ENCODE measurements around the gene DLX3. TPM values are rescaled to one million over a fixed set of nuclear protein-coding genes. Genes with fewer than 3 reads are reported as not detected.
A peak's percentile ranks its signal among the peaks of the same experiment; 100 is the strongest.
"Not testable (repeated sequence)": the region's sequence is repeated elsewhere in the genome, so short reads cannot be mapped to it uniquely, and the experiment has no call there.

DLX3 gene
- 1 to 10 TPM; 1.8 to 2.4 (median 2.1) TPM for total RNA-seq

- Histone ChIP-seq H3K27ac (no peak within 1 kb of the TSS), H3K4me3 (replicated peaks in 1 of 3) (peak within 1 kb of the TSS in 2 of 3 donors; percentile 34 to 46), H3K4me1 (peaks cover 26 to 51% of the 10 kb centered on the region in 2 donors), H3K9me3 (no peaks in the 10 kb centered on the region), H3K36me3 (no peaks in the 10 kb centered on the region), H3K27me3 (no peaks in the 10 kb centered on the region)
- peak; percentile 92 to 94 for DNase-seq
- intact Hi-C loops (cut with DNase I): loop anchor here (5.0 to 10.0 kb wide), 3 partner anchors 113 to 428 kb away; no protein-coding TSS in a partner anchor
- peak; percentile 89 to 98 for TF ChIP-seq POLR2A (IDR thresholded peaks at IDR 0.05)
- TF ChIP-seq CTCF (IDR thresholded peaks at IDR 0.05): no peak
- 5% methylated on average over 26 to 29 of the region's 29 CpGs for WGBS, 2 donors
Measured at GRCh38 chr17:49995055-49995738, at the start of gene DLX3. DLX3 (minus strand) TSS chr17:49995224; CDS start chr17:49994998, 226 bp downstream.

- no peak overlapping the region for H3K4me3 ChIP-seq (replicated peaks in 1 of 3)
- H3K27ac ChIP-seq: no peak overlapping the region
- no peaks in the 10 kb centered on the region for H3K36me3 ChIP-seq
- no peak for DNase-seq
- H3K4me1 ChIP-seq: peaks cover 8 to 39% of the 10 kb centered on the region in 2 donors
- no peaks in the 10 kb centered on the region for H3K27me3 ChIP-seq
- 80 to 95% methylated on average over 3 to 5 of the region's 5 CpGs for WGBS, 2 donors
- H3K9me3 ChIP-seq: no peaks in the 10 kb centered on the region
- TF ChIP-seq CTCF (IDR thresholded peaks at IDR 0.05) (no peak), POLR2A (IDR thresholded peaks at IDR 0.05) (no peak)
- intact Hi-C loops (cut with DNase I): no loop called here
Measured at GRCh38 chr17:50044483-50044882, 49.5 kb upstream of the DLX3 start.

- H3K4me3 ChIP-seq (replicated peaks in 1 of 3): no peak overlapping the region
- no peaks in the 10 kb centered on the region for H3K36me3 ChIP-seq
- H3K27ac ChIP-seq: peak overlapping the region in 1 of 3 donors; percentile 40
- DNase-seq: peak in 1 of 2 donors; percentile 43
- intact Hi-C loops (cut with DNase I): no loop called here
- WGBS, 2 donors: 61 to 69% methylated on average over 11 to 16 of the region's 16 CpGs
- TF ChIP-seq POLR2A (IDR thresholded peaks at IDR 0.05) (no peak), CTCF (IDR thresholded peaks at IDR 0.05) (no peak)
- H3K9me3 ChIP-seq: no peaks in the 10 kb centered on the region
- peaks cover 8 to 39% of the 10 kb centered on the region in 2 donors for H3K4me1 ChIP-seq
- H3K27me3 ChIP-seq: no peaks in the 10 kb centered on the region
Measured at GRCh38 chr17:50043290-50044148, 48.5 kb upstream of the DLX3 start.

GRCh38 chr17:50042211-50042610 lies 47.2 kb upstream of the DLX3 start:
- intact Hi-C loops (cut with DNase I): no loop called here
- H3K4me3 ChIP-seq (replicated peaks in 1 of 3): no peak overlapping the region
- TF ChIP-seq CTCF (IDR thresholded peaks at IDR 0.05) (no peak), POLR2A (IDR thresholded peaks at IDR 0.05) (no peak)
- peaks cover 16 to 43% of the 10 kb centered on the region in 2 donors for H3K4me1 ChIP-seq
- WGBS, 2 donors: 97 to 99% methylated on average over 5 of the region's 5 CpGs
- H3K27me3 ChIP-seq: no peaks in the 10 kb centered on the region
- no peak overlapping the region for H3K27ac ChIP-seq
- no peaks in the 10 kb centered on the region for H3K9me3 ChIP-seq
- no peaks in the 10 kb centered on the region for H3K36me3 ChIP-seq
- DNase-seq: no peak

- H3K4me3 ChIP-seq (replicated peaks in 1 of 3); H3K27me3 ChIP-seq; DNase-seq; H3K27ac ChIP-seq; intact Hi-C loops (cut with DNase I); H3K9me3 ChIP-seq; H3K36me3 ChIP-seq: not testable (repeated sequence)
- 91 to 94% methylated on average over 5 of the region's 5 CpGs for WGBS, 2 donors
- H3K4me1 ChIP-seq: peaks cover 32 to 54% of the 10 kb centered on the region in 2 donors
Measured at GRCh38 chr17:50040496-50040895, 45.5 kb upstream of the DLX3 start.

Data from thyroid gland (tissue), 4 donors.